Esophagus muscularis mucosa (tissue), 3 donors: ENCODE results near the gene C10orf71.

Source experiments
- POLR2A ChIP-seq: fragments of 450-650 bp; IDR thresholded peaks from one replicate; pipeline ENCODE4 v1.6.1; 2017; ENCODE audit warnings: antibody characterized with exemption, moderate library complexity, mild to moderate bottlenecking, low read depth
- POLR2AphosphoS5 ChIP-seq, 2 donors: sonication (generic); formaldehyde crosslinking; IDR thresholded peaks; one replicate each; pipeline ENCODE4 v1.6.1; 2017; ENCODE audit warnings: antibody characterized with exemption in 2 of 2
- TF ChIP-seq, protein P1 (sequence below), 3 experiments: fragments of 200-600 bp in 2 of 3; fragments of 450-650 bp in 1 of 3; sonication (generic) in 2 of 3; IDR thresholded peaks; one replicate each; pipeline ENCODE4 v1.5.1; 2017 to 2019; ENCODE audit warnings: antibody characterized with exemption in 3 of 3, mild to moderate bottlenecking in 2 of 3, moderate library complexity in 1 of 3

DNA sequence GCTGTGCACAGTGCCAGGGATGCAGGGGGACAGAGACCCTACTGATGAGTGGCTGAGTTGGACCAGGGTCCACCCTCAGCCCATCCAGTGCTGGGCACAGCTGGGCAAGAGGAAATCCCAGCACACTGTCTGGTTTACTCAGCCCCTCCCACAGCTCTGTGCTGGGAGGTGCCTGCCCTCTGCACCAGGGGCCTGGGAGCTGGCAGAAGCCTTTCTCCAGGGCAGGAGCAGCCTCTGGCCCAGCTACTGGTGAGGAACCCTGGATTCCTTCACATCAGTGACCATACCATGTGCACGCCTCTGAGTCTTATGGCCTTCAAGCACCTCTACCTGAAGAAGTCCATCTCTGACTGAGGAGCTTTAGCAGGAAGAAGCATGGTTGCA, 25.9 kb upstream of the C10orf71 start:
- TF ChIP-seq, protein P1, sequence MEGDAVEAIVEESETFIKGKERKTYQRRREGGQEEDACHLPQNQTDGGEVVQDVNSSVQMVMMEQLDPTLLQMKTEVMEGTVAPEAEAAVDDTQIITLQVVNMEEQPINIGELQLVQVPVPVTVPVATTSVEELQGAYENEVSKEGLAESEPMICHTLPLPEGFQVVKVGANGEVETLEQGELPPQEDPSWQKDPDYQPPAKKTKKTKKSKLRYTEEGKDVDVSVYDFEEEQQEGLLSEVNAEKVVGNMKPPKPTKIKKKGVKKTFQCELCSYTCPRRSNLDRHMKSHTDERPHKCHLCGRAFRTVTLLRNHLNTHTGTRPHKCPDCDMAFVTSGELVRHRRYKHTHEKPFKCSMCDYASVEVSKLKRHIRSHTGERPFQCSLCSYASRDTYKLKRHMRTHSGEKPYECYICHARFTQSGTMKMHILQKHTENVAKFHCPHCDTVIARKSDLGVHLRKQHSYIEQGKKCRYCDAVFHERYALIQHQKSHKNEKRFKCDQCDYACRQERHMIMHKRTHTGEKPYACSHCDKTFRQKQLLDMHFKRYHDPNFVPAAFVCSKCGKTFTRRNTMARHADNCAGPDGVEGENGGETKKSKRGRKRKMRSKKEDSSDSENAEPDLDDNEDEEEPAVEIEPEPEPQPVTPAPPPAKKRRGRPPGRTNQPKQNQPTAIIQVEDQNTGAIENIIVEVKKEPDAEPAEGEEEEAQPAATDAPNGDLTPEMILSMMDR (IDR thresholded peaks at IDR 0.05): no peak
- TF ChIP-seq POLR2A: no peak
- no peak for TF ChIP-seq POLR2AphosphoS5 (IDR thresholded peaks at IDR 0.05)
